Activated B cell treated with CpG ODN at 0.5 μM for 24 hours (primary cell): ENCODE measurements around the gene GRHPR. TPM values are rescaled to one million over a fixed set of nuclear protein-coding genes. Genes with fewer than 3 reads are reported as not detected.
A peak's percentile ranks its signal among the peaks of the same experiment; 100 is the strongest.
"Not testable (repeated sequence)": the region's sequence is repeated elsewhere in the genome, so short reads cannot be mapped to it uniquely, and the experiment has no call there.

Experiments
- ATAC-seq: fragments of 200-7000 bp; cut with Tn5 transposase; one replicate; pipeline ENCODE4 v1.10.0; 2021; ENCODE audit warnings: low read depth, mild to moderate bottlenecking, moderate library complexity
- CTCF ChIA-PET: fragments of 350-600 bp; sonication (Branson Sonifier 250); formaldehyde crosslinking; loops from one replicate; lab custom pipeline; 2021; ENCODE audit warnings: antibody characterized with exemption; lab: Charles Lee
- POLR2A ChIA-PET: fragments of 350-600 bp; sonication (Branson Sonifier 250); formaldehyde crosslinking; loops from one replicate; lab custom pipeline; 2021; ENCODE audit warnings: antibody characterized with exemption; lab: Charles Lee
- DNase-seq: peaks from one replicate; pipeline ENCODE4 v3.0.0; 2022
- H3K27ac Mint-ChIP-seq: one replicate; pipeline ENCODE4 v1.8.0; 2020; ENCODE audit warnings: mixed read lengths
- H3K27me3 Mint-ChIP-seq: one replicate; pipeline ENCODE4 v1.8.0; 2021; ENCODE audit warnings: mixed read lengths
- H3K36me3 Mint-ChIP-seq: one replicate; pipeline ENCODE4 v1.8.0; 2021; ENCODE audit warnings: low read depth, mixed read lengths
- H3K4me1 Mint-ChIP-seq: one replicate; pipeline ENCODE4 v1.8.0; 2021; ENCODE audit warnings: mixed read lengths
- H3K4me3 Mint-ChIP-seq: one replicate; pipeline ENCODE4 v1.8.0; 2020; ENCODE audit warnings: mild to moderate bottlenecking, mixed read lengths
- H3K9me3 Mint-ChIP-seq: one replicate; pipeline ENCODE4 v1.8.0; 2020; ENCODE audit warnings: mixed read lengths
- CTCF ChIP-seq: fragments of 200-600 bp; IDR thresholded peaks from one replicate; pipeline ENCODE4 v1.8.0; 2022; ENCODE audit warnings: antibody characterized with exemption, mild to moderate bottlenecking
- intact Hi-C: fragments of 100-400 bp; cut with micrococcal nuclease; formaldehyde crosslinking; loops from one replicate; pipeline ENCODE4 v1.15.1; 2024
- total RNA-seq: library from RNA; stranded (reverse); gene quantifications from 2 replicates; pipeline ENCODE4 v1.2.3, GENCODE V29; 2022

The GRHPR gene
- total RNA-seq, 1 donor from 2014 or later = 315 TPM

GRCh38 chr9:37392272-37392671 lies 30.2 kb upstream of the GRHPR start:
- ATAC-seq (no peak), DNase-seq (no peak)
- Mint-ChIP-seq H3K4me1 (peaks cover 56% of the 10 kb centered on the region), H3K36me3 (peaks cover 4% of the 10 kb centered on the region), H3K27me3 (no peaks in the 10 kb centered on the region), H3K27ac (no peak overlapping the region), H3K4me3 (no peak overlapping the region), H3K9me3 (no peaks in the 10 kb centered on the region)
- ChIA-PET POLR2A (interaction anchor here (1.0 to 17.4 kb wide), 4 partner anchors 10 to 355 kb away, joined by 3 to 677 read pairs (median 216); no protein-coding TSS in a partner anchor), CTCF (interaction anchor here (0.7 to 2.1 kb wide), 5 partner anchors 16 to 62 kb away, joined by 3 to 10 read pairs (median 3); no protein-coding TSS in a partner anchor)
- intact Hi-C loops = no loop called here
- no peak for TF ChIP-seq CTCF

- Mint-ChIP-seq H3K27ac (peak overlapping the region; percentile 78), H3K27me3 (no peaks in the 10 kb centered on the region), H3K9me3 (no peaks in the 10 kb centered on the region), H3K36me3 (peaks cover 4% of the 10 kb centered on the region), H3K4me1 (peaks cover 58% of the 10 kb centered on the region), H3K4me3 (no peak overlapping the region)
- DNase-seq = no peak
- TF ChIP-seq CTCF = no peak
- CTCF ChIA-PET = interaction anchor here (0.6 to 1.5 kb wide), 2 partner anchors 165 to 762 kb away, joined by 3 read pairs; no protein-coding TSS in a partner anchor
- POLR2A ChIA-PET = interaction anchor here (1.0 to 17.4 kb wide), 6 partner anchors 8 to 275 kb away, joined by 3 to 677 read pairs (median 22); partner anchors contain the start of gene ZCCHC7
- intact Hi-C loops = no loop called here
- ATAC-seq = no peak
Measured at GRCh38 chr9:37395229-37395628, 27.3 kb upstream of the GRHPR start.

- no peak for DNase-seq
- Mint-ChIP-seq H3K4me1 (peaks cover 57% of the 10 kb centered on the region), H3K27me3 (no peaks in the 10 kb centered on the region), H3K27ac (peak overlapping the region; percentile 78), H3K9me3 (no peaks in the 10 kb centered on the region), H3K36me3 (peaks cover 4% of the 10 kb centered on the region), H3K4me3 (no peak overlapping the region)
- POLR2A ChIA-PET = interaction anchor here (0.6 to 17.4 kb wide), 6 partner anchors 9 to 1751 kb away, joined by 3 to 677 read pairs (median 22); no protein-coding TSS in a partner anchor
- no peak for TF ChIP-seq CTCF
- CTCF ChIA-PET = interaction anchor here (0.6 to 1.5 kb wide), 2 partner anchors 166 to 763 kb away, joined by 3 read pairs; no protein-coding TSS in a partner anchor
- intact Hi-C loops = no loop called here
- no peak for ATAC-seq
Measured at GRCh38 chr9:37395663-37396062, 26.8 kb upstream of the GRHPR start.

GRCh38 chr9:37397948-37398347 lies 24.5 kb upstream of the GRHPR start:
- DNase-seq, intact Hi-C loops, H3K9me3 Mint-ChIP-seq, ATAC-seq, H3K4me3 Mint-ChIP-seq, H3K27me3 Mint-ChIP-seq, H3K36me3 Mint-ChIP-seq: not testable (repeated sequence)
- H3K4me1 Mint-ChIP-seq = peaks cover 67% of the 10 kb centered on the region
- peak overlapping the region; percentile 92 for H3K27ac Mint-ChIP-seq
- CTCF ChIA-PET = interaction anchor here (1.1 to 2.2 kb wide), 2 partner anchors 11 to 25 kb away, joined by 3 to 8 read pairs; no protein-coding TSS in a partner anchor
- POLR2A ChIA-PET = interaction anchor here (0.5 to 18.7 kb wide), 10 partner anchors 11 to 404 kb away, joined by 3 to 975 read pairs (median 10); partner anchors contain the start of gene PAX5

- Mint-ChIP-seq H3K4me3 (peak overlapping the region; percentile 66), H3K27me3 (no peaks in the 10 kb centered on the region), H3K9me3 (no peaks in the 10 kb centered on the region), H3K4me1 (peaks cover 73% of the 10 kb centered on the region), H3K36me3 (peaks cover 6% of the 10 kb centered on the region), H3K27ac (peak overlapping the region; percentile 92)
- ATAC-seq = no peak
- no peak for DNase-seq
- CTCF ChIA-PET = interaction anchor here (1.1 to 2.2 kb wide), 2 partner anchors 12 to 25 kb away, joined by 3 to 8 read pairs; no protein-coding TSS in a partner anchor
- POLR2A ChIA-PET = interaction anchor here (0.5 to 18.7 kb wide), 11 partner anchors 11 to 404 kb away, joined by 3 to 975 read pairs (median 10); partner anchors contain the start of gene PAX5
- no peak for TF ChIP-seq CTCF
- intact Hi-C loops = loop anchor here (1.0 kb wide), 2 partner anchors 7 to 11 kb away; no protein-coding TSS in a partner anchor
Measured at GRCh38 chr9:37398464-37399025, 24.0 kb upstream of the GRHPR start.
